ENCODE measurements around the gene MEPE.

The MEPE gene, protein sequence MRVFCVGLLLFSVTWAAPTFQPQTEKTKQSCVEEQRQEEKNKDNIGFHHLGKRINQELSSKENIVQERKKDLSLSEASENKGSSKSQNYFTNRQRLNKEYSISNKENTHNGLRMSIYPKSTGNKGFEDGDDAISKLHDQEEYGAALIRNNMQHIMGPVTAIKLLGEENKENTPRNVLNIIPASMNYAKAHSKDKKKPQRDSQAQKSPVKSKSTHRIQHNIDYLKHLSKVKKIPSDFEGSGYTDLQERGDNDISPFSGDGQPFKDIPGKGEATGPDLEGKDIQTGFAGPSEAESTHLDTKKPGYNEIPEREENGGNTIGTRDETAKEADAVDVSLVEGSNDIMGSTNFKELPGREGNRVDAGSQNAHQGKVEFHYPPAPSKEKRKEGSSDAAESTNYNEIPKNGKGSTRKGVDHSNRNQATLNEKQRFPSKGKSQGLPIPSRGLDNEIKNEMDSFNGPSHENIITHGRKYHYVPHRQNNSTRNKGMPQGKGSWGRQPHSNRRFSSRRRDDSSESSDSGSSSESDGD

DNA sequence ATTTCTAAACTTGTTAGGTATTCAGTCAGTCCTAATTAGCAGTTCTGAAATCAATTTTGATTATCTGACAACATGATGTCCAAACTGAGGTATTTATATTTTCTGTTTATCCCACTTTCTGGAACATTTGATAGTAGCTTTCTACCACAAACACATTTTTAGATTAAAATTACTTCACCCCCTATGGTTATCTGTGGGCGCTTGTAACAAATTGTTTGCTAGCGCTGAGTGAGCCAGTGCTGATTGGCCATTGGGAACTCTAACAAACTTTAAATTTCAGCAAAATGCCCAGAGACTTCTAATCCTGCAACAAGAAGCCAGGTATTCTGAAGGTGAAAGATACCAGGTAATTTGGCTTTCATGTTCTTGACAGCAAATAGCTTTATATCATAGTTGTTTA lies at the start of gene MEPE:
Gene MEPE (plus strand): TSS at position 301 of the 400 bp plus-strand sequence. CDS start 1,746 bp downstream, outside the sequence.
- in situ Hi-C loops (cut with MboI; ENCODE audit: low pct_unique_long_range_greater_than_20kb, low sequenced_read_pairs) = loop anchor here (25.0 kb wide), 3 partner anchors 145 to 570 kb away; no protein-coding TSS in a partner anchor
- DNase-seq = no peak

DNA sequence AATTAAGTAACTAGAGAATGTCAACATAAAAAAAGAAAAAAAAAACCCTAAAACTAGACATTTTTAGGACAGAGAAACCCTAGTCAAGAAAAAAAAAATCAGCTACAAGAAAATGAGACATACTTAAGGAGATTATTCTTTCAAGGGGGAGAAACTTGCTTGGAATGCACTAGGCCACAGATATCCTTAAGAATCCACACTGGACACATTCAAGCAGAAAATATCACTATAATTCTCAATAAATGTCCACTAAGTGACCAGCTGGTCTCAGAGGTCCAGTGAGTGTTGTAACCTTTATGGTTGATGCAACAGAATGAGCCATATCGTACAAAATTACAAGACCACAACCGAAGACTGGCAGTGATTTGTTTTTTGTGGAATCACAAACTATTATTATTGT lies 49.0 kb upstream of the MEPE start:
- DNase-seq = no peak
- in situ Hi-C loops (cut with MboI; ENCODE audit: low pct_unique_long_range_greater_than_20kb, low sequenced_read_pairs) = no loop called here

DNA sequence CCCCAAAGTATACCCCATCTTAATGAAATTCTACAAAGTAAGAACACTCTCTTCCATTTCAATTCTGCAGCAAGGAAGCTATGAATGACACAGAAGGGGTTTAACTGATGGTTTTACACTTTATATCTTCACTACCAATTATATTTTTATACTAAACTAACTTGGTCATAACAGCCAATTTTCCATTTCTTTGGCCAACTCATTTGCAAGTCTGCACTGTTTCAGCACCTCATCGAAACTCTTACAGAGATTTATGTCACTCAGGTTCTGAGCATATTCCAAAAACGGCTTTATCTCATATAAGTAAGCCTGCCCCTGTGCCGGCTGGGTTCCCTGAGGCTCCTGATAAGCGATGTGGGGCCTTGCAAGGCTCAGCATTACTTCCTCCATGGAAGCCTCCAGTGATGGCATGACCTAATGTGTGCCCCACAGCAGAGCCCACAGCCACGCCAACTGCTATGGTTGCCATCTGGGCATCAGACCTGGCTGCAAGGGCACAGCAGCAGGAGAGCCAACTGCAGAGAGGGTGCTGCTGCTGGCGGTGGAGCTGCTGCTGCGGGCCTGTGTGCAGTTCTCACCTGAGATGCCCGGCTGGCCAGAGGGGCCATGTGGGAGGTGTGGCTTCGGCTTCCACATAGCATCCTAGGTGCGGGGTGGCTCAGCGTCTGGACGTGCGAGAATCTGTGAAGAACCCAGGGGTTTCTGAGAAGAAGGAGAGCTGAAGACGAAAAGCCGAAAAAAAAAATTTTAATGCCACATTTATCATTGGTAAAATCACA lies 46.8 kb upstream of the MEPE start:
- in situ Hi-C loops (cut with MboI; ENCODE audit: low pct_unique_long_range_greater_than_20kb, low sequenced_read_pairs) = no loop called here
- DNase-seq = no peak

DNA sequence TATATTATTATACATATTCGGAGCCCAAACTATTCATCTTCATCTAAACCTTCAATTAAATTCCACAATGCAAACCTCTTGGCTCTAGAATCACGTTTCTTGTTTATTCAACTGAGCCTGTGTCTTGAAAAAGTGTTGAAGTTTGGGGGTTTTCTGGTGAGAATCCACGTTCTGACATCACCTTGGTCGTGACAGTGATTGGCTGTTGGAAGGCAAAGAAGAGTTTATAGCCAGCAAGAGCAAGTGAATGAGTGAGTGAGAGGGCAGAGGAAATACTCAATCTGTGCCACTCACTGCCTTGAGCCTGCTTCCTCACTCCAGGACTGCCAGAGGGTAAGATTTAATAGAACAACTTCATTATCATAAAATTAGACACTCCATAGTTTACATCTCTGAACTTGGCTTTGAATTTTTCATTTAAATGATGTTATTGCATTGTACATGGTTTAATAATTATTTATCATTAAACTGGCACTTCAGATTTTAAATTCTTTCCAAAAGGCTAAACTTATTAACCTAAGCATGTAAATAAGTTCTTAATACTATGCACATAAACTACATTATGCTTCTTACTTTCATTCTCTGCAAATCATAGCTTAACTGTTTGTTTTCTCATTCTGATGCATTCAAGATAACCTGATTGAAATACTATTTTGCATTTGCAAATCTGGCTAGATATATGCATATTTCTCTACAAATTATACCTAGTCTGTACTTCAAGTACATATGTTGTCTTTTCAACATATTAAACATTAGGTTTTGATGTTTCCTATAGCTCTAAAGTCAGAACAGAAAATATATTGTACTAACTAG lies 33.3 kb upstream of the MEPE start, which contains the start of gene IBSP:
Gene IBSP (plus strand): TSS at position 254 of the 813 bp plus-strand sequence. CDS start 2,808 bp downstream, outside the sequence.
- in situ Hi-C loops (cut with MboI; ENCODE audit: low pct_unique_long_range_greater_than_20kb, low sequenced_read_pairs) = no loop called here
- no peak for DNase-seq

DNA sequence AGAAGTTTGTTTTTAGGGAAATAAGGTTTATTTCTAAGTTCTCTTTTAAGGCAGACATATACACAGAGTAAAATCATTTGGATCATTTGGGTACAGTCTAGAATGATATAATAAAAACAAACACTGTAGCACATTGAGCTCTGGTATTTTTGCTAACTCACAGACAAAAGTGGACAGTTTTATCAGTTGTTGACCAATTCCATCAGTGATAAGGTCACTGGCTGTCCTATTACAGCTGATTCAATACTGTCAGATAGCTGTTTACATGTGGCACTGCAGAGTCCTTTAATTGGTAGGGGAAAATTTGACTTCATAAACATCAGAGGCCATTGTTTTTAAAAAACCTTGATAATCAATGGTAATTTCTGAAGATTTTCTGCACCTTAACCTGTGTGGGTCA lies 29.9 kb upstream of the MEPE start:
- no peak for DNase-seq
- in situ Hi-C loops (cut with MboI; ENCODE audit: low pct_unique_long_range_greater_than_20kb, low sequenced_read_pairs) = no loop called here

DNA sequence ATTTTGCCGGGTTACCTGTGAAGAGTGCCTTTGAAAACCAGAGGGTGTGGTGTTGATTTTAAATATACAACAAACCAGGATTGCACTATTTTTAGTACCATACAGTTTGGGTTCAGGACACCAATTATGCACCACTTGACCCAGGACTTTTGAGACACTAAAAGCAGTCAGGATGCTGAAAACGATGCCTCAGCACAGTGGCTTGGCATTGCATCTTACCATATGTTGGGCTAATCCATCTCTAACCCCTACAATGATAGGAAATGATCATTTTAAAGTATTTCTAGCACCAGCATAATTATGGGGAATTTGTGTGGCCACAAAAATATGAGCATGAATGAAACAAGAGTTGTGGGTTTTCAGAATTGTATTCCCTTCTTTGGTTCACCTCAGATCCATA lies 29.3 kb upstream of the MEPE start:
- no peak for DNase-seq
- in situ Hi-C loops (cut with MboI; ENCODE audit: low pct_unique_long_range_greater_than_20kb, low sequenced_read_pairs) = no loop called here

DNA sequence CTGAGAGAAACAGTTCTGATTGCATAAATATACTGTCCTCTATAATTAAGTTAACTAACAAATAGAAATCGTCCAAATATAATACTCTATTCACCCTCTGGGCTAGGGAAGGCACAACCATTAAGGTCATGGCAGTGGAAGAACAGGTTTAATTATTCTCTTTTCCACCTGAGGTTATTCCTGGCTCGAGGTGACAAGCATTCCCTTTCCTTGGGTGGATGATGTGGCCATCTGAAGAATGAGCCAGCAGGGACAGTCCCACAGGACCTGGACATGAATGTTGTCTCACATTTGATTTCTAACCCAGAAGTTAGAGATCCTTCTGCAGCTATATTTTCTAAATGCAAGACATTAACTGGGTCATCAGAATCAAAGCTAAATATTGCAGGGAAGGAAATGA lies 27.9 kb upstream of the MEPE start:
- in situ Hi-C loops (cut with MboI; ENCODE audit: low pct_unique_long_range_greater_than_20kb, low sequenced_read_pairs) = no loop called here
- DNase-seq = no peak

DNA sequence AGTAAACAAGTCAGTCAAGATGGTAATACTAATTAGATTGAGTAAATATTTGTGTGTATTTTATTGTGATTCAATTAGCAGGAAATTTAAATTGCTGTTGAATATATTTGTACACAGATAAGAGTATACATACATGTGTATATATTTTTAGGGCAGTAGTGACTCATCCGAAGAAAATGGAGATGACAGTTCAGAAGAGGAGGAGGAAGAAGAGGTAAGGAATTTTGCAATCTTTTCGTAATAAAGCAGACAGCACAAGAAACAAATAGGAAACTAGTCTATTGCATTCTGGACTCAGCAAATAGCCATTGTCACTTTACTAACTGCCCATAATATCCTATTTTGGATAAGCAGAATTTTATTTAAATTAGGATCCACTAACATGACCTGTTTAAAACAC lies 26.8 kb upstream of the MEPE start:
- no peak for DNase-seq
- in situ Hi-C loops (cut with MboI; ENCODE audit: low pct_unique_long_range_greater_than_20kb, low sequenced_read_pairs) = no loop called here

DNA sequence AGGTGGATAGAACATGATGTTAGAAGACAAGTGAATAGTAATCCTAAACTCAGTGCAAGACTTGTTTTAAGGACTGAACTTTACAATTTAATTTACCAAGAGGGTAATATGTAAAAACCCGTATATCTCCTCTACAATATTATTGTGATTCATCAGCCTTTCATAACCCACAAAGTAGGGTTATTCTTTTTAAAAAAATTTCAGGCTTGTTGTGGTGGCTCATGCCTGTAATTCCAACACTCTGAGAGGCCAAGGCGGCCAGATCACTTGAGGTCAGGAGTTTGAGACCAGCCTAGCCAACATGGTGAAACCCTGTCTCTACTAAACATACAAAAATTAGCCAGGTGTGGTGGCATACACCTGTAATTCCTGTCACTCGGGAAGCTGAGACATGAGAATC lies 26.2 kb upstream of the MEPE start:
- DNase-seq = no peak
- in situ Hi-C loops (cut with MboI; ENCODE audit: low pct_unique_long_range_greater_than_20kb, low sequenced_read_pairs) = no loop called here

DNA sequence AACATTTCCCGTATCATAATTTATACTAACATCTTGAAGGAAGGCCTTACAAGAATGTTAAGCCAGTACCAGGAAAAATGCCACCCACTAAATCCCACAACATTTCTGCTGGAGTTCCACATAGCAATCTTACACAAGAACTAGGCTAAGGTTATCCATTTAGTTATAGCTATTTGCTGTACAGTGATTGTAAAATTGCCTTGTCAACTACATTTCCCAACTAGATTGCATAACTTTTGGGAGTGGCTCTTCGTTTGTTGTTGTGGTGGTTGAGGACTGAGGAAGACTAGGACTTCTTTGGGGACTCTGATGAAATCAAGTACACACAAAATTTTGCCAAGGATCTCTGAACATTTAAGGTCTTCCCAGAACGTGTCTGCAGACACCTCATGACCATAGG lies 25.4 kb upstream of the MEPE start:
- DNase-seq = no peak

DNA sequence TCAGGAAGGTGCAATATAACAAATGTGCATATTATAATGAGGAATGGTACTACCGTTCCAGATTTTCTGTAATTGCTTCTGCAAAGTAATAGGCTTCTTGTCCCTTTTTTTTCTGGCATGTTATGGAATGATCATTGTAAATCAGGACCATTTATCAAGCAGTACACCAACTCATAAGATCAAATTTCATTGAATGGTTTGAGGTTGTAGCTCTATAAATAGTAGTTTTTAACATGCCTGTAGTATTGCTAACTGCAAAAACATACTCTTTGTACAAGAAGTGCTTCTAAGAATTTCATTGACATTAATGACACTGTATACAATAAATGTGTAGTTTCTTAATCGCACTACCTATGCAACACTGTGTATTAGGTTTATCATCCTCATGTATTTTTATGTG lies 20.8 kb upstream of the MEPE start:
- no peak for DNase-seq
- in situ Hi-C loops (cut with MboI; ENCODE audit: low pct_unique_long_range_greater_than_20kb, low sequenced_read_pairs) = no loop called here

More for the DNA sequence above, 25.4 kb upstream of the MEPE start:
- in situ Hi-C loops (cut with MboI; ENCODE audit: low pct_unique_long_range_greater_than_20kb, low sequenced_read_pairs) = no loop called here

DNA sequence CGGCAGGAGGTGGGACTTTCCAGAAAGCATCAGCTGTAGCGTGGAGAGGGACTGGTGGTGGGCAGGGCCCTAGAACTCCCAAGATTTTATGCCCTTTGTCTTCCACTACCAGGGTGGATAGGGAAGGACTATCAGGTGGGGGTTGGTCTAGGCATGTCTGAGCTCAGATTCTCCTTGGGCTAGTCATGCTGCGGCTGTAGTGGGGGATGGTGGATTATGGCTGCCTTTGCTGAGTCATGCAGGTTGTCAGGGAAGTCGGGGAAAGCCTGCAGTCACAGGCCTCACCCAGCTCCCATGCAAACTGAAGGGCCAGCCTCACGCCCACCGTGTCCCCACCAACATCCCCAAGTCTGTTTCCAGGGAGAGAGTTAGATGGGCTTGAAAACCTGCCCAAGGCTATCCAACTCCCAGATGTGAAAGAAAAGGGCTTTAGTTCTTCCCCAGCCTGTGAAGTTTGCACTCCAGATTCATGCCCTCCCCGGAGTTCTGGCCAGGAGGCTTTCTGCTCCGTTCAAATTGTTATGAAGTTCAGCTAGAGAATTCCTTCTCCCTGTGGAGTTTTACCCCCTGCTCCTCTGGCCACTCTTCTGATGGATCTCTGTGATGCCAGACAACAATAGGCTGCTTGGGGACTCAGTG lies 13.4 kb upstream of the MEPE start:
- peak; percentile 68 for DNase-seq
- in situ Hi-C loops (cut with MboI; ENCODE audit: low pct_unique_long_range_greater_than_20kb, low sequenced_read_pairs) = no loop called here

DNA sequence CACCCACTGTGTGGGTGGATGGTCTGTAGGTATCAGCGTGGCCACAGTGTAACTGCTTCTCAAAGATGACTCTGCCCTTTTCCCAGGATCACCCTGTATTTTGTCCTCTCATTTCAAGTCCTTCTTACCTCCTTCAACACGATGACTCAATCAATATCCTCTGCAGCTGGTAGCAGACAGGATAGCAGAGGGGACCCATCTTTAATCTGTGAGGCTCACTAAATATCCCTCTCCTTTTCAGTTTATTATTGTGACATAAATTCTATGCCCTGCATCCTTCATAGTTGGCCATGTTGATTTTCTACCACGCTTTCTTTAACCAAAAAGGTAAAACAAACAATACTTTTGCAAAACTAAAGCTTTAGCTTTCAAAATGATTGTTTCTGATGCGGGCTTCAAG lies 9.6 kb upstream of the MEPE start:
- DNase-seq = no peak
- in situ Hi-C loops (cut with MboI; ENCODE audit: low pct_unique_long_range_greater_than_20kb, low sequenced_read_pairs) = no loop called here

DNA sequence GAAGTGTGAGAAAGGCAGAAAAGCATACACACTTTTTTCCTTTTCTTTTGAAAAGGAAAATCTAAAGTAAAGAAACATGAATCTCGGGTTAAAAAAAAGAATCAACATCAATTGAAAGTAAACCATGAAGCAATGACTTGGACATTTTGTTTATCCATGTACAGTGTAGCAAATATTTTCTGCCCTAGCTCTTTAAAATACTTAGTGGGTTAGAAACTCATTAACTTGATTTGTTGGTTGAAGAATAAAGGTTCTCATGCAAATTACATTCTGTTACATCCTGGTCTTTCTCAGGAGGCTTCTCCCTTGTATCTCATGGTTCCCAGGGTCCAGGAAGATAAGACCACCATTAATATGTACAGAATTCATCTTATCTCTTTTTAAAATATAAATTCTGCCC lies 9.0 kb upstream of the MEPE start:
- in situ Hi-C loops (cut with MboI; ENCODE audit: low pct_unique_long_range_greater_than_20kb, low sequenced_read_pairs) = no loop called here

DNA sequence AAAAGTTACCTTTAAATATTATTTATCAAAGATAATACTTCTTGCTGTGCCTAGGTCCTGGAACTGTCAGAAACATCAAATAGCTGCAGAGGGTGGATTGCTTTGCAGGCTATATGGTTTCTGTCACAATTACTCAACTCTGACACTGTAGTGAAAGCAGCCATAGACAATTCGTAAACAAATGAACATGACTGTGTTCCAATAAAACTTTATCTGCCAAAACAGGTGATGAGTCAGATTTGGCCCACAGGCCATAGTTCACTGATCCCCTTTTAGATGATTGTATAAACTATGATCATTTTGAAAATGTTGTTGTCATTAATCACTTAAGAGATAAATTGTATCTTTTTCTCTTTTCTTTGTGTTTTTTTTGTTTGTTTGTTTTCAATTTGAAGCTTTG lies 8.4 kb upstream of the MEPE start:
- in situ Hi-C loops (cut with MboI; ENCODE audit: low pct_unique_long_range_greater_than_20kb, low sequenced_read_pairs) = no loop called here

More for the DNA sequence above, 9.0 kb upstream of the MEPE start:
- no peak for DNase-seq

DNA sequence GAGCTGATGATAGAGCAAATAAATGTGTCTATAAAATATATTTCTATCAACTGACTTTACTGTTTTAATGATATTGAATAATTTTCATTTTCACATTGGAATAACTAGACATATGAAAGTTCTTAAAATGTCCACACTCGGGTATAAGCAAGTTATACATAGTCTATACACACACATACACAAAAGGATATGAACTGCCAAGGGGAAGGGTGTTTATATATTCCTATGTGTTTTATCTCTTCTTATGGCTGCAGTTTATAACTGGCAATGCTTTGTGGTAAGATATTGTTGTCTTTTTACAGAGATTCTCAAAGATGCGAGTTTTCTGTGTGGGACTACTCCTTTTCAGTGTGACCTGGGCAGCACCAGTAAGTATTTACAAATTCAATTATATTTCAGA lies 1.6 kb downstream of the MEPE start:
- in situ Hi-C loops (cut with MboI; ENCODE audit: low pct_unique_long_range_greater_than_20kb, low sequenced_read_pairs) = loop anchor here (25.0 kb wide), 3 partner anchors 147 to 572 kb away; no protein-coding TSS in a partner anchor
- no peak for DNase-seq

More for the DNA sequence above, 8.4 kb upstream of the MEPE start:
- DNase-seq = no peak

DNA sequence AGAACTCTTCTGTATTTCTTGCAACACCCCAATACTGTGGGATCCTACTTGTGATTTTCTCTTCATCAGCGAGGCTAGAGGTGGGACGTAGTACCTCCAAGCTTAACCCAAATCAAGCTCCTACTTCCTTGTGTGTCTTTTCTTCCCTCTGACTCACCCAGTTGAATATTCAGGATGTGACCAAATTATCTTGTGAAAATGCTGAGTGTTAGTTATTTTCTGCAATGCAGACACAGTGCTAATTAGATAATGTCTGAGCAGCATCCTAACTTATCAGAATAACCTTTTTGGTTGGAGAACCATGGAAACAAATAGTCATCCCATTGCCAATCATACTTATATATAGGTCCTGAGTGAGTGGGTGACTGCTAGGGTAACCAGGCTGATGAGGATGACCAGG lies 2.4 kb downstream of the MEPE start:
- in situ Hi-C loops (cut with MboI; ENCODE audit: low pct_unique_long_range_greater_than_20kb, low sequenced_read_pairs) = loop anchor here (25.0 kb wide), 3 partner anchors 148 to 573 kb away; no protein-coding TSS in a partner anchor
- DNase-seq = no peak

DNA sequence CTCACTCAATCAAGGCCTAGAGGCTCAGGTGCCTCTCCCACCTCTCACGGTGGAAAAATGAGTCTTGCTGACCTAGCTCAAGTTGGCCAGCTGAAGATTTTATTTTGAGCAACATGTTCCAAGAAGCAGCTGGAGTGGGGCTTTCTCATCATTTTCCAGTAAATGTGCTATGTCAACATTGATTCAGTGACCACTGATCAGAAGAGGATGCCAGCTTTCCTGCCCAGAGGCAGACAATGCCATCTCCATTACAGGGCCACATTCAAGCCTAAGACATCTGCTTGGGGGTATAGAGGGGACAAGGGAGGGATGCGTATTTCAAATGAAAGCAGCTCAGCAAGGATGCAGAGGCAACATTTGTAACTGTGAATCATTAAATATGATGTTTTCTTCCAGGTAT lies 3.0 kb downstream of the MEPE start:
- in situ Hi-C loops (cut with MboI; ENCODE audit: low pct_unique_long_range_greater_than_20kb, low sequenced_read_pairs) = loop anchor here (25.0 kb wide), 3 partner anchors 148 to 573 kb away; no protein-coding TSS in a partner anchor
- no peak for DNase-seq

Data from KBM-7 (cell line).